ENCODE results near the gene OVOL3. TPM values are rescaled to one million over a fixed set of nuclear protein-coding genes. Genes with fewer than 3 reads are reported as not detected.
"Not testable (repeated sequence)": the region's sequence is repeated elsewhere in the genome, so short reads cannot be mapped to it uniquely, and the experiment has no call there.

Gene OVOL3
- polyA plus RNA-seq (ENCODE audit: insufficient read length) = not detected

- DNase-seq = no peak
These were observed at the start of gene OVOL3 for GRCh38 chr19:36110487-36111199. Gene OVOL3, plus strand, starts transcription at chr19:36111143. Its CDS starts 60 bp downstream, at chr19:36111203.

- no peak for DNase-seq
These were observed 49.6 kb upstream of the OVOL3 start for GRCh38 chr19:36061367-36061766.

GRCh38 chr19:36064826-36065225 is 46.1 kb upstream of the OVOL3 start:
- DNase-seq = no peak

GRCh38 chr19:36067681-36068080 is 43.3 kb upstream of the OVOL3 start:
- DNase-seq = no peak

- not testable (repeated sequence) for DNase-seq
These were observed 42.0 kb upstream of the OVOL3 start for GRCh38 chr19:36068810-36069499.

- DNase-seq = no peak
These were observed 38.9 kb upstream of the OVOL3 start for GRCh38 chr19:36072081-36072480.

GRCh38 chr19:36073121-36073876 is 37.6 kb upstream of the OVOL3 start:
- DNase-seq = no peak

GRCh38 chr19:36079389-36079945 is 31.5 kb upstream of the OVOL3 start:
- no peak for DNase-seq

GRCh38 chr19:36081385-36081784 is 29.6 kb upstream of the OVOL3 start:
- no peak for DNase-seq

GRCh38 chr19:36081894-36082293 is 29.0 kb upstream of the OVOL3 start:
- no peak for DNase-seq

GRCh38 chr19:36082916-36083315 is 28.0 kb upstream of the OVOL3 start:
- DNase-seq = no peak

GRCh38 chr19:36084231-36085009 is 26.5 kb upstream of the OVOL3 start:
- no peak for DNase-seq

- DNase-seq = no peak
These were observed 24.6 kb upstream of the OVOL3 start for GRCh38 chr19:36086326-36086725.

GRCh38 chr19:36089847-36090246 is 21.1 kb upstream of the OVOL3 start:
- DNase-seq = no peak

GRCh38 chr19:36090910-36091695 is 19.8 kb upstream of the OVOL3 start:
- DNase-seq = no peak

GRCh38 chr19:36092566-36092965 is 18.4 kb upstream of the OVOL3 start:
- DNase-seq = no peak

GRCh38 chr19:36093146-36093662 is 17.7 kb upstream of the OVOL3 start:
- no peak for DNase-seq

GRCh38 chr19:36093687-36094086 is 17.3 kb upstream of the OVOL3 start:
- no peak for DNase-seq

GRCh38 chr19:36097036-36097435 is 13.9 kb upstream of the OVOL3 start:
- DNase-seq = no peak

GRCh38 chr19:36099166-36099785 is 11.7 kb upstream of the OVOL3 start:
- no peak for DNase-seq

GRCh38 chr19:36100476-36100875 is 10.5 kb upstream of the OVOL3 start:
- no peak for DNase-seq
